ENCODE results near the gene AXL.

The AXL gene

GRCh38 chr19:41261474-41262190 is 42.6 kb downstream of the AXL start:
- H3K36me3 ChIP-seq (replicated peaks; ENCODE audit: low read depth, low read length), result peaks cover 8% of the 10 kb centered on the region
- peak overlapping the region; percentile 95 for H3K4me2 ChIP-seq (ENCODE audit: low read length)
- H2AFZ ChIP-seq (ENCODE audit: low read depth, low read length), result peak overlapping the region; percentile 93
- peak overlapping the region; percentile 93 for H3K4me3 ChIP-seq (ENCODE audit: low read length)
- peaks cover 4% of the 10 kb centered on the region for H4K20me1 ChIP-seq (ENCODE audit: insufficient read depth, low read length)
- H3K4me1 ChIP-seq (ENCODE audit: low read length), result peaks cover 9% of the 10 kb centered on the region
- 0 out of 2 replicates have a peak overlapping the region, but pooled peaks have one; percentile 7 for H3K27ac ChIP-seq (ENCODE audit: low read length)
- no peaks in the 10 kb centered on the region for H3K9me3 ChIP-seq (ENCODE audit: insufficient read depth, low read length)
- TF ChIP-seq EZH2phosphoT487 (IDR thresholded peaks at IDR 0.05; ENCODE audit: low read depth), result no peak
- TF ChIP-seq CTCF (IDR thresholded peaks at IDR 0.05; ENCODE audit: low read depth, low read length), result no peak
- H3K9ac ChIP-seq (ENCODE audit: low read length), result peak overlapping the region; percentile 96
- H3K27me3 ChIP-seq (ENCODE audit: low read depth, low read length), result peaks cover 21% of the 10 kb centered on the region
- H3K79me2 ChIP-seq (ENCODE audit: low read length), result peaks cover 29% of the 10 kb centered on the region

DNA sequence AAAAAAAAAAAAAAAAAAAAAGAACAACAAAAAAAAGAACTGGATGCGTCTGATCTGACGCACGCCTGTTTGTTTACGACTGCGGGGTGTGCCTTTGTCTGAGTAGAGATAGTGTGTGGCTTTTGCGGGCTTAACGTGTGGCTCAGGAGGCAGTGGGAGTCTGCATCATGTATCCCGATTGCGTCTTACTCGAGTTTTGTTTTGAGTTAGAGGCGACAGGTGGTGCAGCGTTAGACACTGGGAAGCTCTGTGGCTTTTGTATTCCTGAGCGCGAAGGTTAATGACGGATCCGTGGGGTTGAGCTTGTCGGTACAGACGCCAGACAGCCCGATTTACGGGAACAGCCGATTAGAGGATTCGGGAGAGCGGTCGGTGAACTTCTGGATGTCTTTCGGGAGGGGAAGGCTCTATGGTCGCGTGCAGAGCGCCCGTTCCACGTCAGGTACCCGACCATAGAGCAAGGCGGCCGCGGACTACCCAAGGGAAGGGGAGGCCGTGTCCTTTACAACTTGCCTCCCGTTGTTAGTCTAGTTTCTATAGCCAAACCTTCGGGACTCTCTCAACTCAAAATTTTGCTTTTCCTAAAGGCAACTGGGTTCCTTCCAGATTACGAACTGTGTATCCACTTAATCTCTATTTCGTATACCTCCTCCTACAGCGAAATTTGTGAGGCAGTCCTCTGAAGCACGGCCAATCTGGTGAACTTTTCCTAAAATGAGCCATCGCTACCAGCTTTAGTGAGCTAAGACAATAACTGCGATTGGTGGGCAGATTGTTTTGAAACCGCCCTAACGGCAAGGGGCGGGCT is 44.2 kb downstream of the AXL start:
- TF ChIP-seq EZH2phosphoT487 (IDR thresholded peaks at IDR 0.05; ENCODE audit: low read depth) (no peak), CTCF (IDR thresholded peaks at IDR 0.05; ENCODE audit: low read depth, low read length) (no peak)
- Histone ChIP-seq H3K36me3 (replicated peaks; ENCODE audit: low read depth, low read length) (peaks cover 24% of the 10 kb centered on the region), H3K27me3 (ENCODE audit: low read depth, low read length) (peaks cover 21% of the 10 kb centered on the region), H3K27ac (ENCODE audit: low read length) (peak overlapping the region; percentile 92), H3K4me2 (ENCODE audit: low read length) (peak overlapping the region; percentile 95), H3K9ac (ENCODE audit: low read length) (peak overlapping the region; percentile 96), H2AFZ (ENCODE audit: low read depth, low read length) (peak overlapping the region; percentile 15; the same call in 1 of the 2 replicates), H3K79me2 (ENCODE audit: low read length) (peaks cover 46% of the 10 kb centered on the region), H4K20me1 (ENCODE audit: insufficient read depth, low read length) (peaks cover 20% of the 10 kb centered on the region), H3K4me1 (ENCODE audit: low read length) (peaks cover 14% of the 10 kb centered on the region), H3K9me3 (ENCODE audit: insufficient read depth, low read length) (no peaks in the 10 kb centered on the region), H3K4me3 (ENCODE audit: low read length) (peak overlapping the region; percentile 93)

DNA sequence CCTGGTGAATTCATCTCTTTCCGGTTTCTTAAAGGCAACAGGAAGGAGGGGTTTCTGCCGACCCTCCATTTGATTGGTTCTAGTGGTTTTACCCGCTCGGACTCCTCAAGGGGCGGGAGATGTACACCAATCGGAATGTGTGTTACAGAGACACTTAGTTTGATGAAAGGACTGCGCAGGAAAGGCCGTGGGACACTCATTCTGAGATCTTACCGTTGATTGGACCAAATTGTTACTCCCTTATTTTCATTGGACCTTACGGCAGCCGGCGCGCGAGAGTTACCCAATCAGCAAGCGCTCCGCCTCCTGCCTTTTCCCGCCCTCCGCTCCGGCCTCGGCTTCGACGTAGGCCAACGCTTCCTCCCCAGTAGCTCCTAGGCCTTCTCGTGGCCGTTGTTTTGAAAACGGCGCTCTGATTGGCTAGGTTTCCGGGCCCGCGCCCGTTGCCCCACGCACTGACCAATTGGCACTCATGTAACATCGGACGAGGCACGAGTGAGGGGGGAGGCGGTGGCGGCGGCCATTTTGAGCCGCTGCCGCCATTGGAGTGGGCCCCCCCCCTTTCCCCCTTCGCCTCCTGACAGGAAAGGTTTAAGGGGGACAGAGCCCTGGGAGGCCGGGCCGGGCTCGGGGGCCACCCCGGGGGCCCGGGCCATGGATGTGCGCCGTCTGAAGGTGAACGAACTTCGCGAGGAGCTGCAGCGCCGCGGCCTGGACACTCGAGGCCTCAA is 45.0 kb downstream of the AXL start, which contains the start of gene HNRNPUL1:
Gene HNRNPUL1, plus strand, starts transcription at position 523 of the 731 bp plus-strand sequence. Its CDS starts 132 bp downstream, at position 655.
- Histone ChIP-seq H2AFZ (ENCODE audit: low read depth, low read length) (peak within 1 kb of the TSS; percentile 15; the same call in 1 of the 2 replicates), H3K79me2 (ENCODE audit: low read length) (peaks cover 53% of the 10 kb centered on the region), H3K9me3 (ENCODE audit: insufficient read depth, low read length) (no peaks in the 10 kb centered on the region)

More for the DNA sequence above, 45.0 kb downstream of the AXL start, which contains the start of gene HNRNPUL1:
- peak within 1 kb of the TSS; percentile 93 for H3K4me3 ChIP-seq (ENCODE audit: low read length)
- H4K20me1 ChIP-seq (ENCODE audit: insufficient read depth, low read length), result peaks cover 21% of the 10 kb centered on the region
- TF ChIP-seq CTCF (IDR thresholded peaks at IDR 0.05; ENCODE audit: low read depth, low read length), result peak; percentile 44
- TF ChIP-seq EZH2phosphoT487 (IDR thresholded peaks at IDR 0.05; ENCODE audit: low read depth), result no peak
- H3K27ac ChIP-seq (ENCODE audit: low read length), result peak within 1 kb of the TSS; percentile 92
- peak within 1 kb of the TSS; percentile 100 for H3K9ac ChIP-seq (ENCODE audit: low read length)
- H3K4me2 ChIP-seq (ENCODE audit: low read length), result peak within 1 kb of the TSS; percentile 95
- H3K36me3 ChIP-seq (replicated peaks; ENCODE audit: low read depth, low read length), result peaks cover 31% of the 10 kb centered on the region
- H3K27me3 ChIP-seq (ENCODE audit: low read depth, low read length), result peaks cover 16% of the 10 kb centered on the region
- H3K4me1 ChIP-seq (ENCODE audit: low read length), result peaks cover 14% of the 10 kb centered on the region

Data from OCI-LY3 (cell line).